RWPE2 (cell line): ENCODE data around the gene ZNF512.

Experiments used
- ATAC-seq: fragments of 200-7000 bp; cut with Tn5 transposase; 3 replicates; pipeline ENCODE4 v1.9.1; 2021; ENCODE audit warnings: low read depth
- DNase-seq: peaks from one replicate; pipeline ENCODE4 v3.0.0-alpha.2; 2020; ENCODE audit warnings: low spot score
- H3K27ac ChIP-seq: fragments of 450-650 bp; 2 replicates; pipeline ENCODE4 v1.5.1; 2017; ENCODE audit warnings: mild to moderate bottlenecking; ENCODE audit not compliant: poor library complexity, severe bottlenecking
- H3K27me3 ChIP-seq: fragments of 250-450 bp; sonication (Bioruptor Pico); 2 replicates; pipeline ENCODE4 v1.5.1; 2021; ENCODE audit warnings: mild to moderate bottlenecking, moderate library complexity; ENCODE audit not compliant: insufficient read depth, poor library complexity, severe bottlenecking
- H3K36me3 ChIP-seq: fragments of 250-450 bp; sonication (Bioruptor Pico); 2 replicates; pipeline ENCODE4 v1.5.1; 2020; ENCODE audit warnings: low read depth, mild to moderate bottlenecking, moderate library complexity
- H3K4me1 ChIP-seq: fragments of 250-450 bp; sonication (Bioruptor Pico); 2 replicates; pipeline ENCODE4 v1.5.1; 2021; ENCODE audit warnings: mild to moderate bottlenecking, moderate library complexity; ENCODE audit not compliant: insufficient read depth, poor library complexity, severe bottlenecking
- H3K4me3 ChIP-seq: fragments of 250-450 bp; sonication (Bioruptor Pico); 2 replicates; pipeline ENCODE4 v1.5.1; 2021; ENCODE audit warnings: mild to moderate bottlenecking, moderate library complexity; ENCODE audit not compliant: severe bottlenecking
- H3K9me3 ChIP-seq: fragments of 250-450 bp; sonication (Bioruptor Pico); 2 replicates; pipeline ENCODE4 v1.5.1; 2021; ENCODE audit warnings: mild to moderate bottlenecking, moderate library complexity; ENCODE audit not compliant: severe bottlenecking
- TF ChIP-seq, protein P1 (sequence below): fragments of 450-650 bp; IDR thresholded peaks from one replicate; pipeline ENCODE4 v1.5.1; 2017; ENCODE audit warnings: mild to moderate bottlenecking, moderate library complexity; ENCODE audit not compliant: poor library complexity, severe bottlenecking

Gene ZNF512

DNA sequence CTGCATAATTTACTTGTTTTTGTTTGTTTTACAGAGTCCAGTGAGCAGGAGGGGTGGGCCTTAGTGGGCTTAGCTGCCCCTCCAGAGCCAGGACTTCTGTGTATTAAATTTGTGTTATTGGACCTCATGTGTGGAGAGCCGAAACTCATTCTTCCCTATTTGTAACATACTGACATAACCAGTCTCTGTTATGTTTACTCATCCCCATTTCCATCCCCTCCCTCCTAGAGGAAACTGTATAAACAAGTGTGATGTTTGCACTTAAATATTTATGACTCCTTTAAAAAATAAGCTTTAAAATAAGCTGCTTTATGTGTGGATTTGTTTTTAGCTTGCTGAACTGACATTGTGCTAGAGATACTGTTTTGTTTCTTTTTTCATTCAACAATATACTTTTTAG is 13.8 kb downstream of the ZNF512 start:
- ATAC-seq = no peak
- no peak for DNase-seq
- Histone ChIP-seq H3K4me1 (no peaks in the 10 kb centered on the region), H3K4me3 (no peak overlapping the region), H3K9me3 (peaks cover 1% of the 10 kb centered on the region), H3K27me3 (no peaks in the 10 kb centered on the region), H3K36me3 (peaks cover 23% of the 10 kb centered on the region), H3K27ac (no peak overlapping the region)
- TF ChIP-seq, protein P1, sequence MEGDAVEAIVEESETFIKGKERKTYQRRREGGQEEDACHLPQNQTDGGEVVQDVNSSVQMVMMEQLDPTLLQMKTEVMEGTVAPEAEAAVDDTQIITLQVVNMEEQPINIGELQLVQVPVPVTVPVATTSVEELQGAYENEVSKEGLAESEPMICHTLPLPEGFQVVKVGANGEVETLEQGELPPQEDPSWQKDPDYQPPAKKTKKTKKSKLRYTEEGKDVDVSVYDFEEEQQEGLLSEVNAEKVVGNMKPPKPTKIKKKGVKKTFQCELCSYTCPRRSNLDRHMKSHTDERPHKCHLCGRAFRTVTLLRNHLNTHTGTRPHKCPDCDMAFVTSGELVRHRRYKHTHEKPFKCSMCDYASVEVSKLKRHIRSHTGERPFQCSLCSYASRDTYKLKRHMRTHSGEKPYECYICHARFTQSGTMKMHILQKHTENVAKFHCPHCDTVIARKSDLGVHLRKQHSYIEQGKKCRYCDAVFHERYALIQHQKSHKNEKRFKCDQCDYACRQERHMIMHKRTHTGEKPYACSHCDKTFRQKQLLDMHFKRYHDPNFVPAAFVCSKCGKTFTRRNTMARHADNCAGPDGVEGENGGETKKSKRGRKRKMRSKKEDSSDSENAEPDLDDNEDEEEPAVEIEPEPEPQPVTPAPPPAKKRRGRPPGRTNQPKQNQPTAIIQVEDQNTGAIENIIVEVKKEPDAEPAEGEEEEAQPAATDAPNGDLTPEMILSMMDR = no peak

GRCh38 chr2:27606611-27607010 is 23.8 kb downstream of the ZNF512 start:
- no peaks in the 10 kb centered on the region for H3K9me3 ChIP-seq
- H3K27me3 ChIP-seq = no peaks in the 10 kb centered on the region
- DNase-seq (no peak), ATAC-seq (no peak)
- TF ChIP-seq, protein P1 = no peak
- no peak overlapping the region for H3K4me3 ChIP-seq
- no peaks in the 10 kb centered on the region for H3K4me1 ChIP-seq
- H3K27ac ChIP-seq = no peak overlapping the region
- H3K36me3 ChIP-seq = peaks cover 79% of the 10 kb centered on the region

DNA sequence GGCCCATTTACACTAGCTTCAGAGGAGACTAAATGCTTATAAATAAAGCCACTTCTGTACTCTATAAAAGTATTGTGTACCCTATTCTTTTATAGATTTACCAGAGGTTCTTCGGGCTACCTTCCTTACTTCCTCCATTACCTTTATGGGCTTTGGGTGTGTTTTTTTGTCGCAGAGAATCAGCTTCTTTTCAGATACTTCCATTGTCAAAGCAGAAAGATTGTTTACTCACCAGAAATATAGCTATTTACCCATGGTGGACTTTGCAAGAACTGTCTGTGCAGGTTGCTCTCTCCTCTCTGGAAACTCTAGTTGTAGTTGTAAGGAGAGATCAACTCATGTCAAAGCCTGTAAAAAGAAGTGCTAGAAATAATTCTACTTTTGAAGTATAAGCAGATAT is 31.1 kb downstream of the ZNF512 start:
- ATAC-seq (no peak), DNase-seq (no peak)
- TF ChIP-seq, protein P1 = no peak
- H3K27me3 ChIP-seq = no peaks in the 10 kb centered on the region
- no peak overlapping the region for H3K4me3 ChIP-seq
- H3K36me3 ChIP-seq = peaks cover 78% of the 10 kb centered on the region
- H3K9me3 ChIP-seq = no peaks in the 10 kb centered on the region
- H3K4me1 ChIP-seq = no peaks in the 10 kb centered on the region
- H3K27ac ChIP-seq = no peak overlapping the region

DNA sequence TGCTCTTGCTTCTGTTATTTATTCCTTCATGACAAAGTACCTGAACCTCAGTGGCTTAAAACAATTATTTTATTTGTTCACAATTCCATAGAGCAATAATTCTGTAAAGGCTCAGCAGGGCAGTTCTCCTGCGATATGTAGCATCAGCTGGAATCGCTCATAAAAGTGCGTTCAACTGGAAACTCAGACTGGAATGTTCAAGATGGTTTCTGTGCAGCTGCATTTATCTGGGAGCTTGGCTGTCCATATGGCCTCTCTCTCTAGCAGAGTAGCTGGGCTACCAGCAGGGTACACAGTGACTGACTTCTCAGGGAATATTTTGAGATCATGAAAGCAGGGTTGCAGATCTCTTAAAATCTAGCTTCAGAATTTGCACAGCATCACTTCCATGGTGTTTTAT is 32.5 kb downstream of the ZNF512 start:
- Histone ChIP-seq H3K4me3 (no peak overlapping the region), H3K36me3 (peaks cover 84% of the 10 kb centered on the region), H3K9me3 (no peaks in the 10 kb centered on the region), H3K27ac (no peak overlapping the region), H3K27me3 (no peaks in the 10 kb centered on the region), H3K4me1 (no peaks in the 10 kb centered on the region)
- ATAC-seq (no peak), DNase-seq (no peak)
- TF ChIP-seq, protein P1 = no peak

DNA sequence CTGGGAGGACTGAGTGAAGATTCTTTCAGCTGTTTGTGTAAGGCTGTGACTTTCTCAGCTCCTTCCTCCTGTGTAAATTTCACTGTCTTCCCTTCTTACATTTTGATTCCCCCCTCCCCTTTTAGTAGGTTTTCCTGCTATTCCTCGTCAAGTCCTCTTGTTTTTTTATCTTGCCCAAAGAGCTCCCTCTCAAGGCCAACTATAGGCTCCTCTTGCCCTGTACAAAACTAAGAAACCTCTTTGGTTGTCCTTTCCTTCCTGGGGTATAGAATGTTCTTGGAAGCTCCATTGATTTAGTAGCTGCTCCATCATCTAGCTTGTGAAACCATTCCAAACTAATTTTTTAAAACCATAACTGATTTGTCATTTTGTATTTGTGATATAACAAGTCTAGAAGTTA is 38.7 kb downstream of the ZNF512 start:
- H3K9me3 ChIP-seq = no peaks in the 10 kb centered on the region
- H3K27me3 ChIP-seq = no peaks in the 10 kb centered on the region
- H3K36me3 ChIP-seq = peaks cover 67% of the 10 kb centered on the region
- no peak overlapping the region for H3K27ac ChIP-seq
- H3K4me1 ChIP-seq = peaks cover 10% of the 10 kb centered on the region
- TF ChIP-seq, protein P1 = no peak
- DNase-seq (no peak), ATAC-seq (no peak)
- no peak overlapping the region for H3K4me3 ChIP-seq
